Esophagus squamous epithelium (tissue), 5 donors: ENCODE results near the gene REL. TPM values are rescaled to one million over a fixed set of nuclear protein-coding genes. Genes with fewer than 3 reads are reported as not detected.

Source experiments
- DNase-seq: peaks from one replicate; lab custom pipeline; 2025; lab: John Stamatoyannopoulos, UW
- H3K27ac ChIP-seq, 4 donors: fragments of 200-600 bp; sonication (generic); one replicate each; pipeline ENCODE4 v1.5.1; 2016 to 2019; ENCODE audit warnings: mild to moderate bottlenecking in 1 of 4
- H3K27me3 ChIP-seq, 4 donors: fragments of 200-600 bp; sonication (generic); 1 replicate in 3 of 4; 2 replicates in 1 of 4; pipeline versions ENCODE4 v1.5.1 to v1.6.0; 2017 to 2021; ENCODE audit warnings: antibody characterized with exemption in 1 of 4
- H3K36me3 ChIP-seq, 3 donors: fragments of 200-600 bp; sonication (generic); one replicate each; pipeline ENCODE4 v1.5.1; 2016 to 2019
- H3K4me1 ChIP-seq, 3 donors: fragments of 200-600 bp; sonication (generic); one replicate each; pipeline ENCODE4 v1.5.1; 2017 to 2019
- H3K4me3 ChIP-seq, 4 donors: fragments of 200-600 bp; sonication (generic); 1 replicate in 3 of 4; 2 replicates in 1 of 4; pipeline ENCODE4 v1.5.1; 2016 to 2019; ENCODE audit warnings: mild to moderate bottlenecking in 2 of 4, moderate library complexity in 1 of 4
- H3K9me3 ChIP-seq, 3 donors: fragments of 200-600 bp; sonication (generic); one replicate each; pipeline ENCODE4 v1.5.1; 2016 to 2019
- POLR2A ChIP-seq, 4 donors: fragments of 450-650 bp; IDR thresholded peaks; one replicate each; pipeline ENCODE4 v1.6.1; 2017; ENCODE audit warnings: antibody characterized with exemption in 4 of 4, mild to moderate bottlenecking in 4 of 4, moderate library complexity in 3 of 4
- WGBS, 2 donors: methylation state at CpG; one replicate each; pipeline ENCODE4 v1.1.5; 2018; 5-methylcytosine and 5-hydroxymethylcytosine counted together
- intact Hi-C: fragments of 100-400 bp; cut with DNase I; formaldehyde crosslinking; loops from one replicate; pipeline ENCODE4 v1.15.0; 2022
- total RNA-seq, 4 donors: library from RNA; depleted of rRNA; stranded (reverse); fragments of >200 nt; gene quantifications; one replicate each; pipeline ENCODE4 v1.1.0, GENCODE V29; 2016
- TF ChIP-seq, protein P1 (sequence below), 6 experiments: fragments of 450-650 bp in 4 of 6; fragments of 200-600 bp in 2 of 6; sonication (generic) in 2 of 6; IDR thresholded peaks; one replicate each; pipeline ENCODE4 v1.5.1; 2016 to 2019; ENCODE audit warnings: antibody characterized with exemption in 6 of 6, mild to moderate bottlenecking in 4 of 6, moderate library complexity in 4 of 6
- donor health status: DM: yes; HTN: yes; CAD: no.

The REL gene
- total RNA-seq = 10 to 100 TPM; 16.3 to 20.9 (median 16.8) TPM

DNA sequence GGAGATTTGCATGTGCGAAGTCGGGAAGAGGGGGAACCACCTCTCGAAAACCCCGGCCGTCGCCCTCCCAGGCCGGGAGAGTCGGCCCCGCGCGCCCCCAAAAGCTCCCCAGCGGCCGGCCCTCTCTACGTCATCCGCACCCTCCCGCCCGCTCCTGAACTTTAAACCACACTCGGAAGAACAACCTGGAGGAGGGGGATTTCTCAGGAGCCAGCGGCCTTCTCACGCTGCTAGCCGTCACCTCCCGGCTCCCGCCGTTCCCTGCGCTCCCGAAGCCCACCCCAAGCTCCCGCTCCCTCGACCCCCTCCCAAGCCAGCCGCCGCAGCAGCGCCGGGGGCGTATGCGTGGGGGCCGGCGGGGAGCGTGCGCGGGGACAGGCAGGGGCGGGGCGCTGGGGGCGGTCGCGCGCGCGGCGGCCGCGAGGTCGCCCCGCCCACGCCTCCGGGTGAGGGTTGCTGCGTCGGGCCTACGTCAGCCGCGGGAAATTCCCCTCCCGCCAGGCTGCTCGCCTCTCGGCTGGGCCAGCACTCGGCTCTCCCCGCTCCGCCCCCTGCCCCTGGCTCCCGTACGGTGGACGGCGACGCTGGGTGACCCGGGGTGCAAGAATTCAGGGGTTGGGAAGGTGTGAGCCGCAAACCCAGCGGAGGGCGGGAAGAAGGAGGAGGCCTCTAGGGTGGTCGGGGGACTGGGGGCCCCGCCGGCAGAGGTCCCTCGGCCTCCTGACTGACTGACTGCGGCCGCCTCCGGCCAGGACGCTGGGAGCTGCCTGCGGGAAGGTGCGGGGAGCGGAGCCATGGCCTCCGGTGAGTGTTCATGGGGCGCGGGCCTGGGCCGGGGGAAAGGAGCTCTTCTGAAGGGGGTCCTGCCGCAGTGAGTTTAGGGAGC is at the start of gene REL:
REL (plus strand) TSS at position 528 of the 886 bp plus-strand sequence; CDS start at position 795, 267 bp downstream.
- peak; percentile 45 for DNase-seq
- H3K4me1 ChIP-seq = peaks cover 0 to 49% (median 15%) of the 10 kb centered on the region in 3 donors
- H3K27me3 ChIP-seq = no peaks in the 10 kb centered on the region
- H3K36me3 ChIP-seq = no peaks in the 10 kb centered on the region
- 0% methylated on average over 3 to 24 of the region's 90 CpGs for WGBS, 2 donors
- peak within 1 kb of the TSS; percentile 96 to 99 (median 98) for H3K27ac ChIP-seq
- no peaks in the 10 kb centered on the region for H3K9me3 ChIP-seq
- TF ChIP-seq POLR2A (IDR thresholded peaks at IDR 0.05) = peak in 3 of 4 donors; percentile 60 to 98 (median 91)
- TF ChIP-seq, protein P1, sequence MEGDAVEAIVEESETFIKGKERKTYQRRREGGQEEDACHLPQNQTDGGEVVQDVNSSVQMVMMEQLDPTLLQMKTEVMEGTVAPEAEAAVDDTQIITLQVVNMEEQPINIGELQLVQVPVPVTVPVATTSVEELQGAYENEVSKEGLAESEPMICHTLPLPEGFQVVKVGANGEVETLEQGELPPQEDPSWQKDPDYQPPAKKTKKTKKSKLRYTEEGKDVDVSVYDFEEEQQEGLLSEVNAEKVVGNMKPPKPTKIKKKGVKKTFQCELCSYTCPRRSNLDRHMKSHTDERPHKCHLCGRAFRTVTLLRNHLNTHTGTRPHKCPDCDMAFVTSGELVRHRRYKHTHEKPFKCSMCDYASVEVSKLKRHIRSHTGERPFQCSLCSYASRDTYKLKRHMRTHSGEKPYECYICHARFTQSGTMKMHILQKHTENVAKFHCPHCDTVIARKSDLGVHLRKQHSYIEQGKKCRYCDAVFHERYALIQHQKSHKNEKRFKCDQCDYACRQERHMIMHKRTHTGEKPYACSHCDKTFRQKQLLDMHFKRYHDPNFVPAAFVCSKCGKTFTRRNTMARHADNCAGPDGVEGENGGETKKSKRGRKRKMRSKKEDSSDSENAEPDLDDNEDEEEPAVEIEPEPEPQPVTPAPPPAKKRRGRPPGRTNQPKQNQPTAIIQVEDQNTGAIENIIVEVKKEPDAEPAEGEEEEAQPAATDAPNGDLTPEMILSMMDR (IDR thresholded peaks at IDR 0.05) = peak in 2 of 6 experiments; percentile 4 to 16
- intact Hi-C loops = loop anchor here (10.0 kb wide), 1 partner anchor 114 kb away; no protein-coding TSS in a partner anchor
- H3K4me3 ChIP-seq = peak within 1 kb of the TSS; percentile 76 to 86 (median 79)

DNA sequence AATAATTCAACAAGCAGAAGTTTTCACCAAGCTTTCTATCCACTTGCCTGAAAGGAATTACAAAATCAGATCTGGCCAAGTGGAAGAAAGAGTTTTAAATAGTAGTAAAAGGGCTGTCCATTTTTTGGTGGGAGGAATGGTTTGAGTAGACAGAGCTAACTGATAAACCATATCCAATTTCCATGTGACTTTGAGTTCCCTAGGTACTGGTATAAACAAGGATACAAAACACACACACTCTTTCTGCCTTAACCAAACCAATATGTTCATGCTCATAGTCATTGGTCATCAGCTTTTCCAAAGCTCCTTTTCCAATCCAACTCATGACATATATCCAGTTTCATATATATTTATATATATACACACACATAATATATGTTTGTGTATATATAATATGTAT is 49.5 kb upstream of the REL start:
- H3K4me1 ChIP-seq = no peaks in the 10 kb centered on the region
- intact Hi-C loops = no loop called here
- no peaks in the 10 kb centered on the region for H3K36me3 ChIP-seq
- no peak overlapping the region for H3K27ac ChIP-seq
- H3K4me3 ChIP-seq = no peak overlapping the region
- H3K27me3 ChIP-seq = peaks cover 0 to 4% (median 0%) of the 10 kb centered on the region in 4 donors
- TF ChIP-seq POLR2A (IDR thresholded peaks at IDR 0.05) = no peak
- TF ChIP-seq, protein P1 (IDR thresholded peaks at IDR 0.05) = no peak
- no peak for DNase-seq
- no peaks in the 10 kb centered on the region for H3K9me3 ChIP-seq

DNA sequence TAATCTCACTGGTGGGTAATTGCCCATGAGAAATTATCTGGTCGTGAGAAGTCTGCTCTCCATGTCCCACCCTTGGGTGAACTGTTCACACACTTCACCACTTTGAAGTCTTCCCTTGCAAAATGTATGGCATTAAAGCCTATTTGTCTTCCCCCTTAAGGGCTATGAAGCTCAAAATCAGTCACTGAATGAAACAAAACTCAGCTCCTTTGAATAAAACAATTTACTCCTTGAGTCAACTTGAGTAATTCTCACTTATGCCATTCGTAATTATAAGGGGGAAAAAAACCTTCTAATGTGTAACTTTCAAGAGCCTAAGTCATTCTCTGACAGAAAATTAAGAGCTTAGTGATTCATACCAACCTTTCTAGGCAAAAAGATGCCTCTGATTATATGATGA is 48.8 kb upstream of the REL start:
- peaks cover 0 to 4% (median 0%) of the 10 kb centered on the region in 4 donors for H3K27me3 ChIP-seq
- DNase-seq = no peak
- no peaks in the 10 kb centered on the region for H3K9me3 ChIP-seq
- H3K27ac ChIP-seq = no peak overlapping the region
- WGBS, 2 donors = 36 to 39% methylated on average over 2 of the region's 2 CpGs
- H3K36me3 ChIP-seq = no peaks in the 10 kb centered on the region
- intact Hi-C loops = no loop called here
- TF ChIP-seq POLR2A (IDR thresholded peaks at IDR 0.05) = no peak
- TF ChIP-seq, protein P1 (IDR thresholded peaks at IDR 0.05) = no peak
- H3K4me1 ChIP-seq = no peaks in the 10 kb centered on the region
- no peak overlapping the region for H3K4me3 ChIP-seq

DNA sequence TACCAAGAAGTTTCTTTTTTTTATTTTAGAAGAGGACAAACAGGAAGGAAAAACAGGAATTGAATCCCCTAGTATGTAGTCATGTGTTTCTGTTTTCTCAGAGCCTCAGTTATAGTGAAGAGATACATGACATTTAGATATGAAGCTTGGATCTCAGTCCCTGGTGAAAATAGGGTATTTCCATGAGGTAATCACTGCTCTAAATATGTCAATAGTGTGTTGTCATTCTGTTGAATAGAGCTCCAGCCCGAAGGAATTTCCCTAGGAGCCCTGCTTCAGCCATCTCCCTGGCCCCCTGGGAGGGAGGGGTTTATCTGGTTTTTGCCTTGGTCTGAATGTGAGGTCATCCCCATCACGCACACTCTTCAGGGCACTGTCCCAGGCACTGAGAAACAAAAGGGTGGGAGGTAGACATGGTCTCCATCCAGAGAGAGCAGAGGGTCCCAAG is 47.1 kb upstream of the REL start:
- no peak for DNase-seq
- Histone ChIP-seq H3K4me1 (no peaks in the 10 kb centered on the region), H3K36me3 (no peaks in the 10 kb centered on the region), H3K9me3 (no peaks in the 10 kb centered on the region), H3K4me3 (no peak overlapping the region), H3K27me3 (peaks cover 0 to 4% (median 0%) of the 10 kb centered on the region in 4 donors), H3K27ac (no peak overlapping the region)
- TF ChIP-seq, protein P1 (IDR thresholded peaks at IDR 0.05) = no peak
- no peak for TF ChIP-seq POLR2A (IDR thresholded peaks at IDR 0.05)
- WGBS, 2 donors = 55 to 57% methylated on average over 2 of the region's 2 CpGs
- intact Hi-C loops = no loop called here

DNA sequence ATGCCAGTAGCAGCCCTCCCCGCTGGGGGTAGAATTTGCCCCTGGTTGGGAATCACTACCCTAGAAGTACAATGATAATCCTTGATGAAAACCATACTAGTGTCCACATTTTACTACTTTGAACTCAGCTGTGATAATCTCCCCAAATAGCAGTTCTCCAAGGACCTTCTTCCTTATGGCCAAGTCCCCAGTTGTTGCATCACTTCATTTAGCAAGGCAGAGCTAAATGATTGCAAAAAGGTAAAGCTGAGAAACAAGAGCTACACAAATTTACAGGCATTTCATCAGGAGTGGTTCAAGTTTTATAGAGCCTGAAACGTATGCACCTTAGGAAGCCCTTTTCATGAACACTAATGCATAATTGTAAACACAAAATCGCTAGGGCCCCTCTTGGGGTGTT is 44.9 kb upstream of the REL start:
- DNase-seq = no peak
- TF ChIP-seq POLR2A (IDR thresholded peaks at IDR 0.05) = no peak
- TF ChIP-seq, protein P1 (IDR thresholded peaks at IDR 0.05) = no peak
- WGBS, 2 donors = 80 to 82% methylated on average over 3 of the region's 3 CpGs
- H3K4me3 ChIP-seq = no peak overlapping the region
- no peaks in the 10 kb centered on the region for H3K36me3 ChIP-seq
- no peaks in the 10 kb centered on the region for H3K9me3 ChIP-seq
- H3K27me3 ChIP-seq = peaks cover 0 to 4% (median 0%) of the 10 kb centered on the region in 4 donors
- H3K4me1 ChIP-seq = no peaks in the 10 kb centered on the region
- intact Hi-C loops = no loop called here
- H3K27ac ChIP-seq = no peak overlapping the region
